Activated effector memory CD4-positive, alpha-beta T cell treated with Interleukin-2 at 50 U/mL for 16 hours (primary cell): ENCODE data around the gene IL32.
"Not testable (repeated sequence)": the region's sequence is repeated elsewhere in the genome, so short reads cannot be mapped to it uniquely, and the experiment has no call there.

ENCODE experiments used
- DNase-seq: peaks from one replicate; pipeline ENCODE4 v3.0.0-alpha.2; 2020

The IL32 gene

DNA sequence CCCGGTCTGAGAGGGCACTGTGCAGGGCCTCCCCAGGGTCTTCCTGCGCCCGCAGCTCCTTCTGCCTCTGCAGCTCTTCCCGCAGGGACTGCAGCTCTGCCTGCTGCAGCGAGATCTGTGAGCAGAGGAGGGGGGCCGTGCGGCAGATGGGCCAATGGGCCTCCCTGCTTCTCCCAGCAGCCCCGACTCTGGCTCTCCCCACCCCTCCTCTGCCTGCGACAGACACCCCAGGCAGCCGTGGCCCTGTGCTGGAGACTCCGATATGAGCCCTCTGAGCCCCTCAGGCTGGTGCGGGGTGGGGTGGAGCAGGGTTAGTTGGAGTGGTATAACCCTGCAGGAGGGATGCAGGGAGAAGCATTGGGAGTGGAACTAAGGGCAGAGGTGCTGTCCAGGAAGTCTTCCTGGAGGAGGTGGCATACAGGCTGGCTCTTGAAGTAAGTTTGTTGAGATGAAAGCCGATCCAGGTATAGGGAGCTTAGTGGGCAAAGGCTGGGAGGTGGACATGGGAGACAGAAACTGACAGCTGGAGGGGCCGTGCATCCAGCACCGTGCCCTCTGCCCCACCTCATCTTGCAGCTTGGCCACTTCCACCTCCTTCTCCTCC is 36.6 kb upstream of the IL32 start:
- no peak for DNase-seq

DNA sequence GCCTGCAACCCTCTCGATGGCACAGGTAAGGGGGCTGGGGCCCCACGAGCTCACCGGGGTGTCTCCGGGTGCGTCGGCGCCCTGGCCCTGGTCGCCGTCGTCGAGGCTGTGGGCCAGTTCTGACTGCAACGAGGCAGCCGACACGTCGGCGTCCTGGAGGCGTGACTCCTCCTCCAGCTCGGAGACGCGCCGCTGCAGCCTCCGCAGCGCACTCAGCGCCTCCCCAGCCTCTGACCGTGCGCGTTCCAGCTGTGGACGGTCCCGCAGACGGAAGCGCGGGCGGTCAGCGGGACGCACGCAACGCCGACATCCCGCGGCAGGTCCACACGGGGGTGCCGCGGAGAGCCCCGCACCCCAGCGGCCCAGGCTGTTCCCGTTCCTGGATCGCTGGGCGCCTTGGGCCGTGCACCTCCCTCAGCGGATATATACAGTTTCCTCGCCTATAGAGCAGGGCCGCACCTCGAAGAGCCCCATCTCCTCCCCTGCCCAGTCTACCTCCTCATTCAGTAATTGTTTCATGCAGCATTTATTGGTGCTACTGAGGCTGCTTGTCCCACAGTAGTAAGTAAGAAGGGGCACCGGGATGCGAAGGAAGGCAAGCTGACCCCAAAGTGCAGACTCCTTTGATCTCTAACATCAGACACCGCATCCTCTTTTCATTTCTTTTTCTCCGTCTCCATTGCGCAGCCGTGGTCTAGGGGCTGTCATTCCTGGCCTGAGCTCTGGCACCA is 35.8 kb upstream of the IL32 start:
- no peak for DNase-seq

DNA sequence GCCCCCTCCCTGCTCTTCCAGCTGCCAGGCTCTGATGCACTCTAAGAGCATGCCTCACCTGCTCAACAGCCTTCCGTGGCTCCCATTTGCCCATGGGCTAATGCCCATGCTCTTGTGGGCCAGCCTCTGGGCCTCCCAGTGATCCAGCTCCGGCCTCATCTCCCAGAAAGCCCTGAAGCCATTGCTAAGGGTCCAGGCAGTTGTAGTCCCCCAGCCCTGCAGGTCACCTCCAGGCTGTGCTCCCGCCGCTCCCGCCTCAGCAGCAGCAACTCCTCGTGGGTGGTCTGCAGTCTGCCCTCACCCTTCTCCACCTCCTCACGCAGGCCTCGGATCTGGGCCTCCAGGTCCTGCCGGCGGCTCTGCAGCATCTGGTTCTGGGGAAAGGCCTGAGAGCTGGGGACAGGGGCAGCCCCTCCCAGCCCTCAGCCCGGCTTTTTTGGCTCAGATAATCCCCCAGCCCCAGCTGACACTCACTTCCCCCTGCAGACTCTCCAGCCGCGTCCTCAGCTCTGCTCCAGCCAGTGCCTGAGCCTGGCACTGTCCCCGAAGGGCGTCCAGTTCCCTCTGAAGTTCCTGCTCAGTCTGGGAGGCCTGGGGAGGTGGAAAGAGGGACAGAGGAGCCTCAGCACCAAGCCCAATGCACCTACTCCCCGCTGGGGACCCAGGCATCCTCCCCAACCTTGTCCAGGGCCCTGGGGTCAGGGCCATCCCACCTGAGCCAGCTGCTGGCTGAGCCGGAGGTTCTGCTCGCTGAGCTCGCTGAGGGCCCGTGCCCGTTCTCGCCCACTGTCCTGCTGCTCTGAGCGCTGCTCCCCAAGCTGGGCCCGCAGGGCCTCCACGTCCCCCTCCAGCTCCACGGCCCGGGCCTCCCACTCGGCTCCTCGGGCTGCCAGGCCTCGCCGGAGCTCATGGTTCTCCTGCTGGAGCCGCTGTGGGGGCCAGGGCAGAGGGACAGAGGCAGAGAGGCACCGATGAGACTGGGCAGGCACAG is 34.9 kb upstream of the IL32 start:
- no peak for DNase-seq

DNA sequence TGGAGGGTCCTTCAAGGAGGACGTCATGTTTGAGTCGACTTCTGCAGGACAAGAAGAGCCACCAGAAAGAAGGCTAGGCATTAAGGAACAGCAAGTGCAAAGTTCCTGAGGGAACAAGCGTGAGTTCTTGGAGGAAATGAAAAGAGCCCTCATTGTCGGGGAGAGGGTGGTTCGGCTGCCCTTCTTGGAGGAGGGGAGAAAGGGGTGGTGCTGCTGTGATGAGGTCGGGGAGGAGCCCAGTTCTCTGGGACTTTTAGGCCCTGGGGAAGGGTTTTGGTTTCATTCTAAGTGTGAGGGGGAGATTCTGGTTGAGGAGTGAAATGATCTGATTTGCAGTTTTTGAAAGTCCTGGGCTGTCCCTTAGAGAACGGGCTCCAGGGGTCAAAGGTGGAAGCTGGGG is 32.8 kb upstream of the IL32 start:
- no peak for DNase-seq

DNA sequence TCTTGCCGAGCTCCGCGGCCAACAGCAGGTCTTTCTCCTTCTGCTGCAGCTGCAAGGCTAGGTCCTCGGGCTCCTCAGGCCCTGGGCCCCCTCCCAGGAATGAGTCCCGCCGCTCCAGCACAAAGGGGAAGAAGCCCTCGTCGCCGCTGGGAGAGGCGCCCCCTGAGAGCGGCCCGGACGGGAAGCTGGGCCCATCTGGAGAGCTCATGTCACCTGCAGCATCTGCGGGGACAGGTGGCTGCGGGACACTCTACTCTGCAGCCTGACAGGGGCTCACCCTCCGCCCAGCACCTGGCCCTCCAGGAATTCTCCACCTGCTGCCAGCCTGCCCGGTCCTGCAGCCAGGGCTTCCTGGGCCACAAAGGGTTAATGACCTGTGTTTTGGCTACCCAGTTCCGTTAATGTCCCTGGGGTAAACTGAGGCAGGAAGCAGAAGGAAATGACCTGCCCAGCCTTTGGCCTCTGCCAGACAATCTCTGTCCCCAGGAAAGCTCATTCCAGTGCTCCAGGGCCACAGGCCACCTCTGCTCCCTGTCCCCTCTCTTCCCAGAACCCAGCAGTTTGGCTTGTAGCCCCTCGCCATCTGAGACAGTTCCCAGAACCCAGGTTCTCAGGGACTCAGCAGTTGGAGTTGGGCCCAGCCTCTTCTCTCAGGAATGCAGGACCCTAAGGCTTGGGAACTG is 30.0 kb upstream of the IL32 start:
- no peak for DNase-seq

DNA sequence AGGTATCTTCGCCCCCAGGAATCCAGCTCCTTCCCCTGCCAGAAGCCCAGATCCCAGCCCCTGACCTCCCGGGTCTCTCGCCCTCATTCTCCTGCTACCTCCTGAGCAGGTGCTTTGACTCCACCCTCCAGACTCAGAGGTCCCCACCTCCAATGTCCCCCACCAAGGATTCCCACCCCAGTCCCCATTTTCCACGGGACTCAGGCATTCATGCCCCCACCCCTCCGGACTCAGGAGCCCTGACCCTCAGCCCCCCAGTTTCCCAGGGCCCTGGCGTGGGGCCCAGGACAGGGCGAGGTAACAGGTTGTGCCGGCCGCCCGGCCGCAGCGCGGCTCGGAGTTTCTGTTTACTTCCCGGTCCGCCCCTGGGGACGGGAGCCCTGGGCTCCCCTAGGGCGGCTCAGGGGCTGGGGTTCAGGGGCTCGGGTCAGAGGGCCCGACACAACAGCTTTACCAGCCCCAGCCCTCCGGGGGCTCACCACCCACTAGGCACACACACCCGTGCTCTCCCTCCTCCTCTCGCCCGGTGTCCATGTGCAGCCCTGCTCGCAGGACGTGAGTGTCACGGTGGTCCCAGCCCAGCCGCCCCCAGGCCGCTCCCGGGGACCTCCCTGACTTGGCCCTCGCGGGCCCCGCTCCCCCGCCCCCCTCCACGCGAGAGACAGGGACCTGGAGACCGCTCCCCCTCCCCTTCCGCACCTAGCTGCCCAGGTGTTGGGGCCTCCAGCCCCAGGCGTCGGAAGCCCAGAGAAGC is 29.3 kb upstream of the IL32 start:
- DNase-seq = no peak

DNA sequence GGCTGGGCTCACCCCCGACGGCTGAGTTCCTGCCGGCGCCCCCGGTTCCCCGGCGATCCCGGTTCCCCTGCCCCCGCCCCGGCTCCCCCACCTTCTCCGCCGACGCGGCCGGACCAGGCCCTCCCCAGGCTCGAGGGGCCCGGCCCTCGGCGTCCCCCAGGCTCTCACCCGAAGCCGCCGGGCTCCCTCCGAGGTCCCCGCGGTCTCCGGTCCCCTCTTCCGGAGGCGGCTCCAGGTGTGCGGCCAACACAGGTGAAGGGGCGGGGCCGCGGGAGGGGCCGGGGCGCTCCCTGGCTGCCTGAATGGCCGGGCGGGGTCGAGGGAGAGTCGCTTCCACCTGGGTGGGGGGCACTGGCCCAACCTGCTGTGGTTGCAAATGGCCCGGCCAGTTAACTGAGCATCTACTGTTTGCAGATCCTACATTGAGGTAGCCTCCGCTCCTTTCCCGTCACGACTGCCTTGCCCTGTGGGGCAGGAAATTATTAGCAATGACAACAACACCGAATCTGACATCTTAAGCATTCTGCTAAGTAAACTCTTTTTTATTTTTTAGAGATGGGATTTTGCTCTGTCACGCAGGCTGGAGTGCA is 28.6 kb upstream of the IL32 start, which contains the start of gene BICDL2:
Gene BICDL2 (minus strand): TSS at position 219 of the 590 bp plus-strand sequence. CDS start 1,448 bp downstream, outside the sequence.
- DNase-seq = no peak

DNA sequence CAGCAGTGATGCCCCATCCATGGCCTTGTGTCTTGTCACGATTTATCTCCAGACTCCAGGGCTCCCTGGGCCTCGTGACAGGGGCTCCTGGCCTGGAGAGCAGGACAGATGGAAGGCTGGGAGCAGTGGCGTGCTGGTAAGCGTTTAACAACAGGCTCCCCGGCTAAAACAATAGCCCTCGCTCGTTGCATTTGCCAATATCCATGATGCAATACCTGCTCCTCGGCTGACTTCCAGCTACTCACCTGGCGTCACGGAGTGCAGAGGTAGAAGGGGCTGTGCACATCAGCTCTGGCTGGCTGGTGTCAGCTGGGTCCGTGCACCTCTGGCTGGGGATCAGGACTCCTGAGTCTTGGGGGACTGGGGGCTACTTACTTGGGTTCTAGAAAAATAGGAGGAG is 27.2 kb upstream of the IL32 start:
- no peak for DNase-seq

DNA sequence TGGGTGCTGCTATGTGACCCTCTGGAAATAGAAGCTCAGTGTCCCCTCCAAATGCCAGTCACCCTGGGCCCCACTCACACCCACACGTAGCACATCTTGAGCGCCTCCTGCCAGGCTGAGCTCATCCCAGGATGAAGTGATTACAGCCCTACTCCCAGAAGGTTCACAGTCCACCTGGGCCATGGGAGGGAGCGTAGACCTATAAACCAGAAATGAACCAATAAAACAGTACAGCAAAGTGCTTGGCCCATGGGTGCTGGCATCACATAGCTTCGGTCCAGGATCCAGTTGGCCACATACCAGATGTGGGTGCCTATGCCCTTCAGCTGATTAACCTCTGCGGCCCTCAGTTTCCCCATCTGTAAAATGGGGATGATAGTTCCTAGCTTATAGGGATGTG is 26.5 kb upstream of the IL32 start:
- no peak for DNase-seq

DNA sequence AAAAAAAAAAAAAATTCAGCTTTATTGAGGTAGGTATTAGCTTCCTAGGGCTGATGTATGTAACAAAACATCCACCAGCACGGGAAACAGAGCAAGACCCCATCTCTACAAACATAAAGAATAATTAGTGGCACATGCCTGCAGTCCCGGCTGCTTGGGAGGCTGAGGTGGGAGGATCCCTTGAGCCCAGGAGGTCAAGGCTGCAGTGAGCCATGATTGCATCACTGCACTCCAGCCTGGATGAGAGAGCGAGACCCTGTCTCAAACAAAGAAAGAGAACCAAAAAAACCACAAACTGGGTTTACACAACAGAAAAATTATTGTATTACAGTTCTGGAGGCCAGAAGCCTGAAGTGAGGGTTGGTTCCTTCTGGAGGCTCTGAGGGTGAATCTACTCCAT is 23.1 kb upstream of the IL32 start:
- DNase-seq = no peak

DNA sequence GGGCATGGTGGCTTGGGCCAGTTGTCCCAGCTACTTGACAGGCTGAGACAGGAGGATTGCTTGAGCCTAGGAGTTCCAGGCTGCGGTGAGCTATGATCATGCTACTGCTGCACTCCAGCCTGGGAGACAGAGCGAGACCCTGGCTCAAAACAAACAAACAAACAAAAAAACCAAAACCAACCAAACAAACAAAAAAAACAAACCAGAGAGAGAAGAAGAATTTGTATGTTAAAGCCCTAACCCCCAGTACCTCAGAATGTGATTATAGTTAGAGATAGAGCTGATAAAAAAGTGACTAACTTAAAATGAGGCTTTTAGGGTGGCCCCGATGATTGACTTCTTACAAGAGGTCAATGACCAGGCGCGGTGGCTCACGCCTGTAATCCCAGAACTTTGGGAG is 20.7 kb upstream of the IL32 start:
- DNase-seq = no peak

DNA sequence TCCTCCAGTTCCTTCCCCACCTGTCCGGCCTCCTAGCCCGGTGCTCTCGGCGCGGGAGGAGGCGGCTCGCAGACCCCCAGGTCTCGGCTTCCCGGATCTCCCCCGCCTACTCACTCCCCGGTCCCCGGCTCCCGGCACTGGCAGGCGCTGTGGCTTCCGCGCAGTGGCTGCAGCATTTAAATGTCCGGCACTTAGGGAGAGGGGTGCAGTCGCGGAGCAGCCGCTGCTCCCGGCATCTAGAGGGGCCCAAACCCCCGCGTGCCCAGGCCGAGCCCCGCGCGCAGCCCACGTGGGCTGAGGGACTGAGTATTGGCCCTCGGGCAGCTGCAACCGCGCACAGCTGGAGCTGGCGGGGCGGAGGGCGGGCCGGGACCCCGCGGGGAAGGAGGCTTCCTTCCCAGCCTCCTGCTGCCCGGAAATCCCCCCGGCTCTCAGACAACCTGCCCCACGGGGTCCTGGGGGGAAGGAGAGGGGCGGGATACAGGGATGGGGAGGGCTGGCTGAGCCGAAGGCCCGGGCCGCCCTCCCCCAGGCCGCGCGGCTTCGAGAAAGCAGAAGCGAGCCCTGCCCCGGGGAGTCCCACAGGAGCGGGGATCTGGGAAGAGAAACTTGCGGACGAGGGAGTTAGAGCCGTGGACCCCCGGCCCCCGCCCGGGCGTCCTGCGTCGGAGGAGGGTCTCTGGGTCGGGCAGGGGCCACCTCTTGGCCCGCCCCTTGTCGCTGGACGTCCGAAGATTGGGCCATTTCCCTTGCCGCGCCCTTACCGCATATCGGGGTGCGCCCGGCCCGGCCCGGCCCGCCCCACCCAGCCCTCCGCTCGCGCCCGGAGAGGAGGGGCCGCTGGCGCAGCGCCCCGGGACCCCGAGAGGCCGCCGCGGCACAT is 19.4 kb upstream of the IL32 start, which contains the start of gene MMP25:
Gene MMP25 (plus strand): TSS at position 804 of the 883 bp plus-strand sequence. CDS start 357 bp downstream, outside the sequence.
- no peak for DNase-seq

DNA sequence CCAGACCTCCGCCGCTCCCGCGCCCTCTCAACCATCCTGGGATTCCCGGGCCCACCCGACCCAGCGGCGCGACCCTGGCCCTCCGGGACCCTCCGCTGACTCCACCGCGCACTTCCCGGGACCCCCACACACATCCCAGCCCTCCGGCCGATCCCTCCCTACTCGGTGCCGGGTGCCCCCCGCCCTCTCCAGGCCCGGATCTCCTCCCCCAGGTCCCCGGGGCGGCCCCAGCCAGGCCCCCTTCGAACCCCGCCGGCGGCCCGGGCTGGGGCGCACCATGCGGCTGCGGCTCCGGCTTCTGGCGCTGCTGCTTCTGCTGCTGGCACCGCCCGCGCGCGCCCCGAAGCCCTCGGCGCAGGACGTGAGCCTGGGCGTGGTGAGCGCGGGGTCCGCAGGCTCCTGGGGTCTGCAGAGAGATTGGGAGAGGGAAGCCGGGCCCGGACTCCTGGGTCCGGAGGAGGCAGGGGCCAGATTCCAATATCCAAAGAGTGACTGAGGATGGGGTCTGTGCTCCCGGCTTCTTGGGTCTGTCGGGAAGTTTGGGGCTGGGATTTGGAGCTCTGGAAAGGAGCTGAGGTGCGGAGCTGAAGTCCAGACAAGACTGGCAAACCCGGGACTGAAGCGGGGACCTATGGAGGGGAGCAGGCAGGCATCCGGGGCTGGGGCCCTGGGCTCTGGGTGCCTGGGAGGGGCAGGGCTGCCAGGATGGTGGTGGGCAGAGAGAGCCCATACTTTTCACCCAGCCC is 18.6 kb upstream of the IL32 start:
- no peak for DNase-seq

DNA sequence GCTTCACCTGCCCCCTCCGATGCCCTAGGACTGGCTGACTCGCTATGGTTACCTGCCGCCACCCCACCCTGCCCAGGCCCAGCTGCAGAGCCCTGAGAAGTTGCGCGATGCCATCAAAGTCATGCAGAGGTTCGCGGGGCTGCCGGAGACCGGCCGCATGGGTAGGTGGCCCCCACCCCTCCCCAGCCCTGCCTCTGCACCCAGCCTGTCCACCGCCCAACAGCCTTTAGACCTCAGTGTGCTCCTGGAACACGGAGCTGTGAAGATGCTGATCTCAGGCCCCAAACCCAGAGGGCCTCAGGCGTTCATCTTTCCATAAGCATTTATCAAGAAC is 18.1 kb upstream of the IL32 start:
- DNase-seq = no peak

DNA sequence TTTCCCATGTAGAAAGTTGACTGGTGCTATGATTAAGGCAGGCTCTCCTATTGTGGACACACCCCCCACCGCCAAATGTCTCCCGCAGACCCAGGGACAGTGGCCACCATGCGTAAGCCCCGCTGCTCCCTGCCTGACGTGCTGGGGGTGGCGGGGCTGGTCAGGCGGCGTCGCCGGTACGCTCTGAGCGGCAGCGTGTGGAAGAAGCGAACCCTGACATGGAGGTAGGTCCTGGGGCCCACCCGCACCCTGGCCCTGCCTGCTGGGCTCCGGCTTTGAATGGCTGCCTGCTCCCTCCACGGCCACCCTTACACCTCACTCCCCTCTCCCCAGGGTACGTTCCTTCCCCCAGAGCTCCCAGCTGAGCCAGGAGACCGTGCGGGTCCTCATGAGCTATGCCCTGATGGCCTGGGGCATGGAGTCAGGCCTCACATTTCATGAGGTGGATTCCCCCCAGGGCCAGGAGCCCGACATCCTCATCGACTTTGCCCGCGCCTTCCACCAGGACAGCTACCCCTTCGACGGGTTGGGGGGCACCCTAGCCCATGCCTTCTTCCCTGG is 15.4 kb upstream of the IL32 start:
- DNase-seq = no peak

DNA sequence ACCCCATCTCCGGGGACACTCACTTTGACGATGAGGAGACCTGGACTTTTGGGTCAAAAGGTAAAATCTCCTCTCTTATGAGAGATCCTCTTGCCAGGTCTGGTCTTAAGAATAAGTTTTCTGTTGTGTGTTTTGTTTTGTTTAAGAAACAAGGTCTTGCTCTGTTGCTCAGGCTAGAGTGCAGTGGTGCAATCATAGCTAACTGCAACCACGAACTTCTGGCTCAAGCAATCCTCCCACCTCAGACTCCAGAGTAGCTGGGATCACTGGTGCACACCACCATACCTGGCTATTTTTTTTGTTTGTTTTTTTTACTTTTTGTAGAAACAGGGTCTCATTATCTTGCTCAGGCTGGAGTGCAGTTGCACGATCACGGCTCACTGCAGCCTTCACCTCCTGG is 15.0 kb upstream of the IL32 start:
- no peak for DNase-seq

DNA sequence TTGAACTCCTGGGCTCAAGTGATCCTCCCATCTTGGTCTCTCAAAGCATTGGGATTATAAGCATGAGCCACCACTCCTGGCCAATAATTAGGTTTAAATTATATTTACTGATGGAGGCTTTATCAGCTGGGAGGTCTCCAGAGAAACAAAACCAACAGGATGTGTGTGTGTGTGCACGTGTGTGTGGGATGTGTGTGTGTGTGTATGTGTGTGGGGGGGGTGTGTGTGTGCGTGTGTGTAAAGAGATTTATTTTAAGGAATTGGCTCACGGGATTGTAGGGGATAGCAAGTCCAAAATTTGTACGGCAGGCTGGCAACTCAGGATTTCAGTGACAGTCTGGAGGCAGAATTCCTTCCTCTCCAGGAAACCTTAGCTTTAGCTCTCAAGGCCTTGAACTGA is 14.4 kb upstream of the IL32 start:
- no peak for DNase-seq

DNA sequence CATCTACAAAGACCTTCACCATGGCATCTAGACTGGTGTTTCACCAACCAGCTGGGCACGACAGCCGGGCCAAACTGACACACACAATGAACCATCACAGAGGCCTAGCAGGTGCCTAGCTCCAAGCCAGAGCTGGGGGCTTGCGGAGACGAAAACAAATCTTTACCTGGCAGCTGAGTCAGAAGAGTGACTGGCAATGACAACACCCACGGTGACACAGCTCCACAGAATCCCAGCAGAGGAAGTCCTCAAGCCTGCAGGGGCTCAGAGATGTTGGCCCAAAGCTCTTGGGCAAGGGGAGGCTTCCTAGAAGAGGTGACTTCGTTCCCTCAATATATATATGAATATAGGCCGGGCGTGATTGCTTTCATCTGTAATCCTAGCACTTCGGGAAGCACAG is 13.9 kb upstream of the IL32 start:
- DNase-seq = no peak

DNA sequence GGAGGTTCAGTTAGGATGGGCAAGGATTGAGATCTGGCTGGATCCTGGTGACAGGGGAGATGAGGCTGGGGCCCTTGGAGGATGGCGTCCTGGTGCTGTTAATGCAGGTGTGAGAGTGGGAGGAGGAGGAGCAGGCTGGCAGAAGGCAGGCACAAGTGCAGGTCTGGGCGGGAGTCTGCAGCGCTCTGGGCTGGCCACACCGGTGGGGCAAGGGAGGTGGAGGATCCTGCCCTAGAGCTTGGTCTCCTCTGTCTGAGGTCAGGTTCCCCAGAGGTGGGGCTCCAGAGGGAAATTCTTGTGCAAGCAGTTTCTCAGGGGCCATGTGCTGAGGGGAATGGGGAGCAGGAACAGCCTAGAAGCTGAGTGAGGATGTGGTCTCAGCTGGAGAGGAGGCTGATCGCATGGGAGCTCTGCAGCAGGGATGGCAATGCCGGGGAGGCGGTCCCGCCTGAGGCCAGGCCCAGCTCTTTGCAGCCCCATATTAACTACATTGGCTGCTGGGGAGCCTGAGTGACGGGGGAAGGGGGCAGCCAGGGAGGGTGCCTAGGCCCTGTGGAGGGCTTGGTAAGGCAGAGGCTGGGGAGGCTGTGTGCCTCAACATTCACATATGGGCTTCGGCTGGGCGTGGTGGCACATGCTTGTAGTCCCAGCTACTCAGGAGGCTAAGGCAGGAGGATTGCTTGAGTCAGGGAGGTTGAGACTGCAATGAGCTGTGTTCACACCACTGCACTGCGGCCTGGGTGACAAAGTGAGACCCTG is 12.7 kb upstream of the IL32 start:
- not testable (repeated sequence) for DNase-seq
